ENCODE measurements around the gene DHTKD1. TPM values are rescaled to one million over a fixed set of nuclear protein-coding genes. Genes with fewer than 3 reads are reported as not detected.

Gene DHTKD1
- total RNA-seq, 4 donors from 2014 or later, result 21.8 to 26.2 (median 22.2) TPM

DNA sequence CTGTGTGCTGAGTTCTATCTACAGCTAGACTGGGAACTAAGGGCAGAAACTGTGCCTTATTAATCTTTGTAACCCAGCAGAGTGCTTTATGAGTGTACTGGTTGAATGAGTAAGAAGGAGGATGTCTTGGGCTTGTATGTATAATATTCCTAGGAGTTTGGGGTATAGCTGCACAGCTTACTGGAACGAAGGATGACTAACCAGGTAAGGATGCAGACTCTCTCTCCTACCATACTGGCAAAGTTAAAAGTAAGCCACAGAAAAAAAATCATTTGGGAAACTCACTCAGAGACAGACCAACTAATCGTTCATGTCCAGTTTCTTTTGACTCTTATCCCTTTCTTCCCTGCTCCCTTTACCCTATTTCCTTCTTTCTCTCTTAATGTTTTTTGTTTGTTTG is 1.4 kb upstream of the DHTKD1 start:
- TF ChIP-seq, protein P1, sequence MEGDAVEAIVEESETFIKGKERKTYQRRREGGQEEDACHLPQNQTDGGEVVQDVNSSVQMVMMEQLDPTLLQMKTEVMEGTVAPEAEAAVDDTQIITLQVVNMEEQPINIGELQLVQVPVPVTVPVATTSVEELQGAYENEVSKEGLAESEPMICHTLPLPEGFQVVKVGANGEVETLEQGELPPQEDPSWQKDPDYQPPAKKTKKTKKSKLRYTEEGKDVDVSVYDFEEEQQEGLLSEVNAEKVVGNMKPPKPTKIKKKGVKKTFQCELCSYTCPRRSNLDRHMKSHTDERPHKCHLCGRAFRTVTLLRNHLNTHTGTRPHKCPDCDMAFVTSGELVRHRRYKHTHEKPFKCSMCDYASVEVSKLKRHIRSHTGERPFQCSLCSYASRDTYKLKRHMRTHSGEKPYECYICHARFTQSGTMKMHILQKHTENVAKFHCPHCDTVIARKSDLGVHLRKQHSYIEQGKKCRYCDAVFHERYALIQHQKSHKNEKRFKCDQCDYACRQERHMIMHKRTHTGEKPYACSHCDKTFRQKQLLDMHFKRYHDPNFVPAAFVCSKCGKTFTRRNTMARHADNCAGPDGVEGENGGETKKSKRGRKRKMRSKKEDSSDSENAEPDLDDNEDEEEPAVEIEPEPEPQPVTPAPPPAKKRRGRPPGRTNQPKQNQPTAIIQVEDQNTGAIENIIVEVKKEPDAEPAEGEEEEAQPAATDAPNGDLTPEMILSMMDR (IDR thresholded peaks at IDR 0.05; ENCODE audit: low read depth), result no peak

DNA sequence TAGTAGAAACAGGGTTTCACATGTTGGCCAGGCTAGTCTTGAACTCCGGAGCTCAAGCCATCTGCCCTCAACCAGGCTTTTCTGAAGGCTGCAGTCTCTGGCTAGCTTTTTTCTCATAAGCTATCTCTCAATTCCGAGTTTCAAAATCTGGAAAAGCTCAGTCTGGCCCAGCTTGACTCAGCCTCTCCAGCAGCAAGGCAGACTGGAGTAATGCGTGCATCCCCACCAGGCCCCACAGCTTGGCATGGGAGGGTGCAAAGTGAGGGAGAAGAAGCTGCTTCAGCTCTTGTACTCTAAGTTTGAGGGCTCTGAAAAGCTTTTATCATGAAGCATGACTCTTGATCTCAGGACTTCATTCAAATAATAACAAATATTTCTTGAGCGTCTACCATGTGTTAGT is 4.8 kb downstream of the DHTKD1 start:
- TF ChIP-seq, protein P1 (IDR thresholded peaks at IDR 0.05; ENCODE audit: low read depth), result no peak

DNA sequence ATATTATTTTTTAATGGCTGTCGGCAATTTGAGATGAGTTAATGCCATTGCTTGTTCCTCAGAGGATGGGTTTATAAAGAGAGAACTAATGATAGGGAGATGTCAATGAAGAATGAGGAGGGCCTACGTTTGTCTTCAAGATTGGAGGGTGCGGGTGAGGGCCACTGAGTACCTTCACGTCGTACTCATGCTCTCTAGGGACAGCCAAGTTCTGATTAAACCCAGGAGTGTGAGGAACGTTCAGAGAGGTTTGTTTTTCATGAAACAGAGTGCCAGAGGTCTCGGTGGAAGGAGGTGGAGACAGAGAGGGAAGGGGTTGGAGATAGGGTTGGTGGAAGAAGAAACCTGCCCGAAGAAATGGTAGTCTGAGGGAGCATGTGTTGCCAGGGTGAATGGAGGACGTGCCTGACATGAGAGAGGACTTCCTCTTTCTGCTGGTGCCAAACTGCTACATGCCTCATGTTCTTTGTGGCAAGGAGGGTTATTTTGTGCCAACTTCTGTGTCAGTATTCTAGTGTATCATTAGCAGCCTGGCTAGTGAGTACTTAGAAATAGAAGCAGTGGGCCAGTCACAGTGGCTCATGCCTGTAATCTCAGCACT is 8.9 kb downstream of the DHTKD1 start:
- TF ChIP-seq, protein P1 (IDR thresholded peaks at IDR 0.05; ENCODE audit: low read depth), result no peak

DNA sequence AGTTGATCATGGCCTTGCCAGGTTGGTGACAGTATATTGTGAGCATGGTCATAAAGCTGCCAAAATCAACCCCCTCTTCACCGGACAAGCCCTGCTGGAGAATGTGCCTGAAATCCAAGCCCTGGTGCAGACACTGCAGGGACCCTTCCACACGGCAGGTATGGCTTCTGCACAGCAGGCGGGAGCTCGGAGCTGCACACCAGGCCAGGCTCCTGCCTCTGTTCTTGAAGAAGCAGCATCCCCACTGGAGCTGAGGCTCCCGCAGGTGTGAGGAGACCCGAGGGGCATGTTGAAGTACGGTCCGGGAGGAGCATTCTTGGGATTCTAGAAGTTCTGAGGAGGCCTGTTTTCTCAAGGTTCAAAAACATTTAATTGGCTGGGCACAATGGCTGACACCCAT is 12.7 kb downstream of the DHTKD1 start:
- TF ChIP-seq, protein P1 (IDR thresholded peaks at IDR 0.05; ENCODE audit: low read depth), result no peak

DNA sequence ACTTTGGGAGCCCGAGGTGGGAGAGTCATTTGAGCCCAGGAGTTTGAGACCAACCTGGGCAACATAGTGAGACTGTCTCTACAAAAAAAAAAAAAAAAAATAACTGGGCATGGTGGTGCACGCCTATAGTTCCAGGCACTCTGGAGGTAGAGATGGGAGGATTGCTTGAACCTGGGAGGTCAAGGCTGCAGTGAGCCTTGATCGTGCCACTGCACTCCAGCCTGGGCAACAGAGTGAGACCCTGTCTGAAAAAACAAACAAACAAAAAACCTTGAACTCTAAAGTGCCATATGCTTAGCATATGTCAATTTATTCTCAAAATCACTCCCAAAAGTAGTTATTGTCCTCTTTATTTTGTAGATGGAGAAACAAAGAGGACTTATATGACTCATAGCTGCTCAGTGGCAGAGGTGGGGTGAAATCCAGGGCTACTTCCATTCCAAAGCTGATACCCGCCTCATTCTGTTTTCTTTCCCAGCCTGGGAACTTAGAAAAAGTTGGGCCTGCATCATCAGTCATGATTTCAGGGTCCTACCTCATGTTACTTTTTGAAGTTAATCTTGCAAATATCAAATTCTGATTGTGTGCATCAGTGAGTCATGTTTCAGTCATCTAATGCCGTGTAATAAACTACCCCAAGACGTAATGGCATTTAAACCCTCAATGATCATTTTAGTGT is 13.3 kb downstream of the DHTKD1 start:
- TF ChIP-seq, protein P1 (IDR thresholded peaks at IDR 0.05; ENCODE audit: low read depth), result no peak

DNA sequence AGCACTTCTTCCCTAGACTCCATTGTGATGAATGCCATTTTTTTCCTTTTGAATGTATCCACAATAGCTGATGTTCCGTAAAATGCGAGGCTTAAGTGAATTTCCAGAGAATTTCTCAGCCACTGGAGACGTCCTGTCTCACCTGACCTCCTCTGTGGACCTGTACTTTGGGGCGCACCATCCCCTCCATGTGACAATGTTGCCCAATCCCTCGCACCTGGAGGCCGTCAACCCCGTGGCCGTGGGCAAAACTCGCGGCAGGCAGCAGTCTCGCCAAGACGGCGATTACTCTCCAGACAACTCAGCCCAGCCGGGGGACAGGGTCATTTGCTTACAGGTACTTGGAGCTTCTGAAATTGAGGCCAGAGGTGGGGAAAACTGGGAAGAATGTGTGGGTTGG is 20.2 kb downstream of the DHTKD1 start:
- TF ChIP-seq, protein P1 (IDR thresholded peaks at IDR 0.05; ENCODE audit: low read depth), result no peak

DNA sequence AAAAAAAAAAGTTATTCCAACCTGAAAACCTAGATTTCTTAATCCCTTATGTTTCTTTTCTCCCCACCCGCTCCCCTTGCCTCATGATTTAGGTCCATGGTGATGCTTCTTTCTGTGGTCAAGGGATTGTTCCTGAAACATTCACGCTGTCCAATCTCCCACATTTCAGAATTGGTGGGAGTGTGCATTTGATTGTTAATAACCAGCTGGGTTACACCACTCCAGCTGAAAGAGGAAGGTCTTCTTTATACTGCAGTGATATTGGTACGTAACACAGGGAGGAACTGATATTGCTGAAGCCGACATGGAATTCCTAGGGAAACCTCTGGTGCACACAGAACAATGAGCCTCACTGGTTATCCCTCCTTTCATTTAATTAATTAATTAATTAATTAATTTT is 22.7 kb downstream of the DHTKD1 start:
- TF ChIP-seq, protein P1 (IDR thresholded peaks at IDR 0.05; ENCODE audit: low read depth), result no peak

All from subcutaneous adipose tissue (tissue), 4 donors.